C4-2B (cell line): ENCODE data around the gene CBLN1.

Experiments
- ZFX ChIP-seq: fragments of 450-650 bp; IDR thresholded peaks from 2 replicates; pipeline ENCODE4 v1.6.1; 2017
- TF ChIP-seq, protein P1 (sequence below): fragments of 450-650 bp; conservative IDR thresholded peaks from 2 replicates; pipeline ENCODE4 v1.5.1; 2017; ENCODE audit warnings: mild to moderate bottlenecking

- TF ChIP-seq, protein P1, sequence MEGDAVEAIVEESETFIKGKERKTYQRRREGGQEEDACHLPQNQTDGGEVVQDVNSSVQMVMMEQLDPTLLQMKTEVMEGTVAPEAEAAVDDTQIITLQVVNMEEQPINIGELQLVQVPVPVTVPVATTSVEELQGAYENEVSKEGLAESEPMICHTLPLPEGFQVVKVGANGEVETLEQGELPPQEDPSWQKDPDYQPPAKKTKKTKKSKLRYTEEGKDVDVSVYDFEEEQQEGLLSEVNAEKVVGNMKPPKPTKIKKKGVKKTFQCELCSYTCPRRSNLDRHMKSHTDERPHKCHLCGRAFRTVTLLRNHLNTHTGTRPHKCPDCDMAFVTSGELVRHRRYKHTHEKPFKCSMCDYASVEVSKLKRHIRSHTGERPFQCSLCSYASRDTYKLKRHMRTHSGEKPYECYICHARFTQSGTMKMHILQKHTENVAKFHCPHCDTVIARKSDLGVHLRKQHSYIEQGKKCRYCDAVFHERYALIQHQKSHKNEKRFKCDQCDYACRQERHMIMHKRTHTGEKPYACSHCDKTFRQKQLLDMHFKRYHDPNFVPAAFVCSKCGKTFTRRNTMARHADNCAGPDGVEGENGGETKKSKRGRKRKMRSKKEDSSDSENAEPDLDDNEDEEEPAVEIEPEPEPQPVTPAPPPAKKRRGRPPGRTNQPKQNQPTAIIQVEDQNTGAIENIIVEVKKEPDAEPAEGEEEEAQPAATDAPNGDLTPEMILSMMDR, result no peak
- TF ChIP-seq ZFX, result no peak
These were observed 43.1 kb upstream of the CBLN1 start for GRCh38 chr16:49324703-49325102.
